H4 (cell line): Measurements from ENCODE around the gene LILRB2. TPM values are rescaled to one million over a fixed set of nuclear protein-coding genes. Genes with fewer than 3 reads are reported as not detected.
"Not testable (repeated sequence)": the region's sequence is repeated elsewhere in the genome, so short reads cannot be mapped to it uniquely, and the experiment has no call there.

Experiments
- DNase-seq: peaks from one replicate; pipeline ENCODE4 v3.0.0-alpha.2; 2015; ENCODE audit warnings: low spot score
- total RNA-seq: library from RNA; depleted of rRNA; stranded (reverse); fragments of >200 nt; shearing (Covaris generic); gene quantifications from 2 replicates; pipeline ENCODE4 v1.2.3, GENCODE V29; 2014; rRNA removed

The LILRB2 gene
- total RNA-seq: not detected in 2 replicates

DNA sequence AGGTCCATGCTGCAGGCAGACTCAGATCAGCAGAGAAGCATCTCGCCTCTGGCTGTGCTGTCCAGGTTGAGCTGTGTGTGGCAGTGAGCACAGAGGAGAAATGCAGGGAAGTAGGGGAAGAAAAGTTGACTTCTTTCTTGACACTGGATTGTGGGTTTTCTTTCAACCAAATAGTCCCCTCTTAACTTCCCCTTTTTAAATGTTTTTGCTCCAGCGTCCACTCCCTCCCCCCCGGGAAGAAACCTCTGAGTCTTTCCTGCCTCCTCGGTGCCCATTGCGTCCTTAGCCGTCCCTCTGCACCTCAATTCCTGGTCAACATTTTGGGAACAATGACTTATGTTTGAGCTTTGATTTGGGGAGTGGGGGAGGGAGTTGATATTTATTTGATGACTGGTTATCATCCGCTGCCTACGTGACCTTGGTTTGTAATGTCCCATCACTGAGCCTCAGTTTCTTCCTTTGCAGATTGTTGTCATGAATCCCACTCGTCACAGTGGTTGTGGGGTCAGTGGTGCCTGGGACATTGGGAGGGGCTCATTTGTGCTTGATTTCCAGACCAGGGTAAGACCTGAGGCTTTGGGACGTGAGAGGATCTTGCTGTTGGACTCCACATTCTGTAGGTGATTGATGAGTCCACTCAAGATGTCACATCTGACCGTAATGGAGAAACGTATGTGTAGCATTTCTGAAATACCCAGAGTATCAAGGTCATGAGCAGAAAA lies at the start of gene LILRB2:
Gene LILRB2, minus strand, starts transcription at position 104 of the 722 bp plus-strand sequence. CDS start 614 bp downstream, outside the sequence.
- no peak for DNase-seq

DNA sequence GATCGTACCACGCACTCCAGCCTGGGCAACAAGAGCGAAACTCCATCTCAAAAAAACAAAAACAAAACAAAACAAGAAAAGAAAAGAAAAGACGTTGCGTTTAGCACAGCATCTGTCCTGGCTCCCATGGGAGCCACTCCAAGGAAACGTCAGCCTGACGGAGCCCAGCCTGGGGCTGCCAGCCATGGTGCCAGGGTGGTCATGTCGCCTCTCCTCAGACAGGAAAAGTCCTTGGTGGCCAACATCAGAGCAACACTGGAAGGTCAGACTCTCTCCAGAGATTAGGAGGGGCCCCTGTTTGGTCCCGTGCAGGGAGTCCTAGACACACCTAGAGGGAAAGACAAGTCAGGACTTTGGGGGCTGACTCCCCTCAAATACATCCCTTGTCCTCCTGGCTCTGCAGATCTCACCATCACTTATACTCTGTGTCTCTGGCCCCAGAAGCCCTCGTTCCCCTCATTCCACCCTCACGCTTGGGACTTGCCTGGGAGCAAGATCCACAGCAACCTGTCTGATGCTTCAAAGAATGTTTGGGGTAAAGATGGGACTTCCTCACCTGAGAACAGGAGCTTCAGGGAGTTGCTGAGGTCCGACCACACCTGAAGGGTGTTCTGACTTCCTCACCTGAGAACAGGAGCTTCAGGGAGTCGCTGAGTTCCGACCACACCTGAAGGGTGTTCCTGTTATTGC lies 48.7 kb upstream of the LILRB2 start:
- no peak for DNase-seq

DNA sequence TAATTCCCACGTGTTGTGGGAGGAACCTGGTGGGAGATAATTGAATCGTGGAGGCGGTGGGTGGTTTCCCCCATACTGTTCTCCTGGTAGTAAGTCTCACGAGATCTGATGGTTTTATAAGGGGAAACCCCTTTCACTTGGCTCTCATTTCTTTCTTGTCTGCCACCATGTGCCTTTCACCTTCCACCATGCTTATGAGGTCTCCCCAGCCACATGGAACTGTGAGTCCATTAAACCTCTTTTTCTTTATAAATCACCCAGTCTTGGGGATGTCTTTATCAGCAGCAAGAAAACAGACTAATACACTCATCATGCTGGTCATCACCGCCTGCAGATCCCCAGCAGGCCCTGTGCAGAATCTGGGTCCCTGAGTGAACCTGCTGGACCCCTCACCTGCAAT lies 47.9 kb upstream of the LILRB2 start:
- DNase-seq: not testable (repeated sequence)

DNA sequence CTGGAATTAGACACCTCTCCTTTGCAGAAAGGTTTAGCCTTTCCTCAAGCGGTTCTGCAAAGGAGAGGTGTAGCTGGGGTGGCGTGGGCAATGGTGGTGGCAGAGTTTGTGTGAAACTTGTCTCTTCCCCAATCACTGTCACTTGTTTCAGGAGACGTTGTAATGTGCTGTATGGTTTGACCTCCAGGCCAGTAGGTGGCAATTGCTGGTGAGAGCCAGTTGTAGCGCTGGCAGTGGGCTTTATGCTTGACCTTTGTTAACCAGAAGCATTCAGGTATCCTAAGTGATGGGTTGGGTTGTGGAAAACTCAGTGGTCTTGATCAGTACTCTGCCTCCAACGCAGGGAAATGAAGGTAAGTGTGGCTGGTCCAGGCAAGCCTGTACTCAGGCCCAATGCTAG lies 44.7 kb upstream of the LILRB2 start:
- DNase-seq: no peak

DNA sequence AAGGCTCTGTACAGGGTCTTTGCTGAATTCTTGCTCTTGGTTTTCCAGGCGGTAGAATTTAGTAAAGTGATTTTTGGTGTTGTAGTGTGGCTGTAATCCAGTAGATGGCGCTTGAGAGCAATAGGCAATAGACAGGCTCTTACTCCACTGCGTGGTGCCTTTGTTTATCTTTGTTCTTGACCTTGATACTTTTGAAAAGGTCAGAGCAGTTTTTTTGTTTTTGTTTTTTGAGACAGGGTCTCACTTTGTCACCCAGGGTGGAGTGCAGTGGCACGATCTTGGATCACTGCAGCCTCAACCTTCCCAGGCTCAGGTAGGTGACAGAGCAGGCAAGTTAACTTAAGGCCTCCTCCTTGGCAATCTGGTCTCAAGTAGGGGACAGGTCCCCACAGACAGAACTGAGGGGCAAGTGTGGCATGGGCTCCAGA lies 44.3 kb upstream of the LILRB2 start:
- DNase-seq: no peak

DNA sequence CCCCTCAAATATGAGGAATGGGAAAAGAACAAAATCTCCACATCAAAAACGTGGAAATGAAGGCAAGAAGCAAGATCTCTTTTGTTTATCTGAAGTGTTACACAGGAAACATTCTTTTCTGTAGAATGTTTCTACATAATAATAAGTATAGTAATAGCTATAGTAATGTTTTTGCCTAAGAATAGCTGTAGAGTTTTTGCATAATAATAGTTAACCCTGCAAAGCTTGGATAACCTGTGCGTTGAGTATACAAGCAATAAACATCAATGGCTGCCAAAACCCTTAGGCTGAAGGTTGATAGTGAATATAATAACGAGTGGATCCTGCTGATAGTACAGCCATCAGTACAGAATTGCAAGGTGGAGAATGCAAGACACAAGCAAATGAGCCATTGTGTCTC lies 43.2 kb upstream of the LILRB2 start:
- no peak for DNase-seq

DNA sequence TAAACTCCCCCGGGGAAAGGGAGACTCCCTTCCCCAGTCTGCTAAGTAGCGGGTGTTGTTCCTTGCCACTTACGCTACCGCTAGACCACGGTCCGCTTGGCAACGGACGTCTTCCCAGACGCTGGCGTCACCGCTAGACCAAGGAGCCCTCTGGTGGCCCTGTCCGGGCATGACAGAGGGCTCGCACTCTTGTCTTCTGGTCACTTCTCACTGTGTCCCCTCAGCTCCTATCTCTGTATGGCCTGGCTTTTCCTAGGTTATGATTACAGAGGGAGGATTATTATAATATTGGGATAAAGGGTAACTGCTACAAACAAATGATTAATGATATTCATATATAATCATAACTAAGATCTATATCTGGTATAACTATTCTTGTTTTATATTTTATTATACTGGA lies 42.0 kb upstream of the LILRB2 start:
- DNase-seq: not testable (repeated sequence)

DNA sequence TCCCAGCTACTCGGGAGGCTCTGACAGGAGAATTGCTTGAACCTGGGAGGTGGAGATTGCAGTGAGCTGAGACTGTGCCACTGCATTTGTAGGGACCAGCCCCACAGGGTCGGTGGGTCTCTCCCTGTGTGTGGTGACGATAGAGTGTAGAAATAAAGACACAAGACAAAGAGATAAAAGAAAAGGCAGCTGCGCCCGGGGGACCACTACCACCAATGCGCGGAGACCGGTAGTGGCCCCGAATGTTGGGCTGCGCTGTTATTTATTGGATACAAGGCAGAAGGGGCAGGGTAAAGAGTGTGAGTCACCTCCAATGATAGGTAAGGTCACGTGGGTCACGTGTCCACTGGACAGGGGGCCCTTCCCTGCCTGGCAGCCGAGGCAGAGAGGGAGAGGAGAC lies 41.4 kb upstream of the LILRB2 start:
- not testable (repeated sequence) for DNase-seq

DNA sequence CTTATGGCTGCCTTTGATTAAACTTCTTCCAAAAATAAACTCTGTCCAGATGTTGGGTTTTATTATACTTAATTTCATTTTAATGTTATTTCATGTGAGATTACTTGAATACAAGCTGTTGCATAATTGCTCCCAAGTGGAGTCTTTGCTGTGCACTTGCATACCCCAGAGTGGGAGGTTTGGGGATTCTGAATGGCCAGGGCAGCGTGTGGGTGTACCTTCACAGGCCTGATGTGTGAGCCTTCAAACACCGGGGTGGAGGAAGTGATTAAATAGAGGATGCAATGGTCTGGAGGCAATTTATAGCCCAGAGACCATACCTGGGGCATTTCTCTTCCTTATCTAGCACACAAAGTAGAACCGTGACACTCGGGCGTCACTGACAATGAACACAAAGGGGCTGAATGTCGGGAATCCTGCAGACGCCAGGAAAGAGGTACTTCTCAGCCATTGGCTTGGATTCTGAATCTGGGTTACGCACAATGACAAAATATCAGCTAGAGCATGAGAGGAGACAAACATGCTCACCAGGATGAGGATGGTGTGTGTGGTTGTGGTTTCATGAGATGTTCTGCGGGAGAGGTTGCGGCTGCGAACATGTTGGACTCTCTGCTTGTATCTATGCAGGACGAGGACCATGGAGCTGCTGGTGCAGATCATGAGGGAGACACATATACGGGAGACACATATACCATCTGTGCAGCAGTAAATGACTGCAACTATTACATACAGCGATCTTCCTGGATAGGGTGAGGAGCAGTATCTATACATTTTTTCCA lies 39.2 kb upstream of the LILRB2 start:
- DNase-seq: no peak

DNA sequence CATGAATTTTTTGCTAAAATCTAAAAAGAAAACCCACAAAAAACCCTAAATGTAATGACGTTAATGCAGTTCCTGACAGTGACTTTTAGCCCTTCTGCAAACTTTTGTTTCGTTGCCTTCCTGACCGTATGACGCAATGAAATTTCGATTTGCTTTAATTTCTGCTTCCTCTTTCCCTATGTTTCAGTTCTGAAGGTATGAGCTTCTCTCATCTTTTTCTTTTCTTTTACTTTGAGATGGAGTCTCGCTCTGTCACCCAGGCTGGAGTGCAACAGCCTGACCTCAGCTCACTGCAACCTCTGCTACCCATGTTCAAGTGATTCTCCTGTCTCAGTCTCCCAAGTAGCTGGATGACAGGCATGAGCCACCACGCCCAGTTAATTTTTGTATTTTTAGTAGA lies 38.1 kb upstream of the LILRB2 start:
- DNase-seq: no peak

DNA sequence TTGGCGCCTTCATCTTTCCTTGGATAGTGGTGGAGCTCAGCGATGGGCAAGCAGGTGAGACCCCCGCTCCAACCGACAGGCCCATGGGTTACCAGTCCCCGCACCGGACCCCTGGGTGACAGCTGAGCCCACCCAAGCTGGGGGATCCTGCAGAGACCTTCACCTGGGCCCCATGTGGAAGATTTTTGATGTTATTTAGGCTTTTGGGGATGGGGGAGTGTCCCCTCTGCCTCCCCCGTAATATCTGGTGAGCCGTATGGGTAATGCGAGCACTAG lies 37.0 kb upstream of the LILRB2 start:
- DNase-seq: no peak

DNA sequence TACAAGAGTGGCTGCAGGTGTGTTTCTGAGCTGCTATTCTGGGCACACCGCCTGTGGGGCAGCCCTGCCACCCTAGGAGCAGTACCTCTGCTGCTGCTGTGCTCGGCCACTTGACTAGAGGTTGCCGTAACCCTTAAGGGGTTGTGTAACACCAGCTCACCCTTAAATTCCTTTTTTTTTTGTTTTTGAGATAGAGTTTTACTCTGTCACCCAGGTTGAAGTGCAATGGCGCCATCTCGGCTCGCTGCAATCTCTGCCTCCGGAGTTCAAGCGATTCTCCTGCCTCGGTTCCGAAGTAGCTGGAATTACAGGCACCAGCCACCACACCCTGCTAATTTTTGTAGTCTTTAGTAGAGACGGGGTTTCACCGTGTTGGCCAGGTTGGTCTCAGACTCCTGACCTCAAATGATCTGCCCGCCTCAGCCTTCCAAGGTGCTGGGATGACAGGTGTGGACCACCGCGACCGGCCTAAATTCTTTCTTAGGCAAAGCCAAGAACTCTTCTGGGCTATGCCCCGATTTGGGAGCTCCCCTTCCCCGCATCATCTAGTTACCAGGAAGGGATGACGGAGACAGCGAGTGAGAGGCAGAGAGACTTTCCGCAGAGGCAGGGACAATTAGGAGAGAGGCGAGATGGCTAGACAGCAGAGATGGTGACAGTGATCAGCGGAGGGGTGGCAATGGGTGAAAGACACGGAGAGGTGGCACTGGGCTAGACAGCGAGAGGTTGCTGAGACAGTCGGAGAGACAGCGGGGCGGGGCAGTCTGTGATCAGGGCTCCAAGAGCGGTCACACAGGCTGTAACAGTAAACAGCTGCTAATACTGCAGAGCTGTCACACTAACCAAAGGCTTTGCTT lies 36.4 kb upstream of the LILRB2 start:
- no peak for DNase-seq

DNA sequence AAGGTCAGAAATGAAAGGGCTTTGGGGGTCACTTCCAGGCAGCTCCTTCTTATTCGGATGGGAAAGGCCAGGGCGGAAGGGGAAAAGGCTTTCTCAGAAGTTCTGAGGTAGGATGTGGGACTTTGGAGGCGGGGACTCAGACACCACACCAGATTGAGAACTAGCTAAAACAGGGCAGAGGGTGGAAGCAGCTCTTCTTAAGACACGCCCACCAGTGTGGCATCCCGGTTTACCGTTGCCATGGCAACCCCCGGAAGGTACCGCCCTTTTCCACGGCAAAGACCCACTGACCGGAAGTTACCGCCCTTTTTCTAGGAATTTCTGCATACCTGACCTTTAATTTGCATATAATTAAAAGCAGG lies 35.8 kb upstream of the LILRB2 start:
- DNase-seq: no peak

DNA sequence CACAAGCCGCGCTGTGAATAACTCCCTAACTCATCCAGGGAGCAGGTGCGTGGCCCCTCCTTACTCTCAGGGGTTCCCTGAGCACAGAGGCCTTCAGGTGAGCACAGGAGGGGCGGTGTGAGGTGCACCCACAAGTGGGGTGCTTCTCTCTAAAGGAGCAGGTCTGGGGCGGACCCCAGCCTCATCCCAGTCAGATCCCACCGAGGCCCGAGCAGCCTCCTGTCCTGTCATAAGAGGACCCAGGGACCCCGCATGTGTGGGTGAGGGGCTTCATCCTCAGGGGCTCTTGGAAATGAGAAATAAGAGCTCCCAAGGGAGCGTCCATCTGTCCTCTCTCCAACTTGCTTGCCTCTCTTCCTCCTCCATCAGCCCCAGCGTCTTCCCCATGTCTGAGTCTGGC lies 35.0 kb upstream of the LILRB2 start:
- no peak for DNase-seq

DNA sequence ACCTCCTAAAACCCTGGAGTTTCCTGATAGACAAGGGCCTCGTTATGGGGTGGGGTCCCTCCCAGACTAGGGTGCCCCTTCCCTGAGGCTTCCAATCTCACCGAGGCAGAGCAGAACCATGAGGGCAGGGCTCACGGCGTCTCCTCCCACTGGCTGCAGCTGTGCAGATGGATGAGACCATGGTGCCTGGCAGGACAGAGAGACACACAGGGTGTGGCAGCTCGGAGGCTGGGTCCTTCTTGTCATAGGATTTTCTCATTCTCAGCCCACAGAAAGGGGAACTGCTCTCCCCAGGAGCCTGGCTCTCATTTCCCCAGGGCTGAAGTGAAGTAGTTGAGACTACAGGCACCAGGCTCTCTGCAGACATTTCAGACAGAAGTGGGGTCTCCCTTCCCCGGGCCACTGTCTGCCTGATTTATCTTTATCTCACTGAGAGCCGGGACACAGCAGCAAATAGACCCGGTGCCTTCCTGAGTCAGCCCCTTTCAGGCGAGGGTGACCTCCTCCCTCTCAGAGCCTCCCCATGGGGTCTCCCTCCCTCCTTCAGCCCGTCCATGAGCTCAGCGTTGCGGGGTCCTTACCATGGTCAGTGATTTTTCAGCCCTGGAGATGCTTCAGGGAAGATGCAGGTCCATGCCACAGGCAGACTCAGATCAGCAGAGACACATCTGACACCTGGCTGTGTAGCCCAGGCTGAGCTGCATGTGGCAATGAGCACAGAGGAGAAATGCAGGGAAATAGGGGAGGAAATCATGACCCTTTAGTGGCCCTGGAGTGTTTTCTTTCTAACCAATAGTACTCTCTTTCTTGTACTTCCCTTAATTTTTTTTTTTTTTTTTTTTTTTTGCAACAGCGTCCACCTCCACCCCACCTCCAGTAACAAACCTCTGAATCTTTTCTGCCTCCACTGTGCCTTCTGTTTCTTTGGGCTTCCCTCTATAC lies 31.8 kb upstream of the LILRB2 start, which contains the start of gene LILRA5:
Gene LILRA5, minus strand, starts transcription at position 731 of the 942 bp plus-strand sequence. Its CDS starts 147 bp downstream, at position 584.
- no peak for DNase-seq

DNA sequence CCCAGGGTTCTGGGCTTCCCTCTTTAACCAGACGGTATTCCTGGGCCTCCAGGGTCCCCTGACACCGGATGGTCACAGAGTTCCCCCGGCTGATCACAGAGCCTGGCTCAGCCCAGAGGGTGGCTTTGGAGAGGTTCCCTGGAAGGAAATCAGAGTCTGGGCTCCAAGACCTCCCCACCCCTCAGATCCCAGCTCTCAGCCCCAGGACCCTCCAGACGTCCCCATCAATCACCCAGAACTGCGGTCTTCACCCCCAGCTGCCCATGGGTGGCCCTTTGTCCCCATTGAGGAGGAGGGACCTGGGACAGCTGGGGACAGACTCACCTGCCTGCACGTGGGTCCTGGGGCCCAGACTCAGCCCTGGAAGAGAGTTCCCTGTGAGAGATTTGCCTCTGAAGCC lies 31.1 kb upstream of the LILRB2 start:
- no peak for DNase-seq

DNA sequence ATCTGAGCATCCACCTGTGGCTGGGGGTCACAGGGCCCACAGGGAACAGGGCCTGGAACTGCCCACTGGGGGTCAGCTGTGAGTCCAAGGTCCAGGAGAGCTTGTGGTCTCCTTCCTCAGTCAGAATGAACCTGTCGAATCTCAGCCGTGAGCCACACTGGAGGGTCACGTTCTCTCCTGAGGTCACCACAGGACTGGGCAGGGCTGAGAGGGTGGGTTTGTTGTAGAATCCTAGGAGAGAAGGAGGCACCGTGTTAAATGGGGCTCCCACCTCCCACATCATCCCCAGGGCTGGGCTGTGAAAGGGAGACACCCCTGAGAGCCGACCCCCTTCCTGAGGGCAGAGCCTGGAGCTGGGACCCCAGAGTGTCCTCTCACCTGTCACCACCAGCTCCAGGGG lies 30.6 kb upstream of the LILRB2 start:
- DNase-seq: no peak

DNA sequence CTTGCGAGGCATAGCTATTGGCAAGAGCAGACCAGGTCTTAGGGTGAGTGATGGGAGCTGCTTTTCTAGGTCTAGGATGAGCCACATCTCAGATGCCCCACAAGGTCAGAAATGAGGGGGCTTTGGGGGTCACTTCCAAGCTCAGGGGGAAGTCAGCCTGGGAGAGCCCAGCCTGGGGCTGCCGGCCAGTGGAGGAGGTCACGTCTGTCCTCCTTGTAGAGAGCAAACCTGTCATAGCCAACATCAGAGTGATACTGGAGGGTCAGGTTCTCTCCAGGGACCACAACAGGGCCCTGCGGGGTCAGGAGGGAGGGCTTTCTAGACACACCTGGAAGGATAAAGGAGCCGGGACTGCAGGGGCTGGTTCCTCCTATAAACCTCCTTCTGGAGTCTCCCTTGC lies 29.6 kb upstream of the LILRB2 start:
- DNase-seq: no peak

DNA sequence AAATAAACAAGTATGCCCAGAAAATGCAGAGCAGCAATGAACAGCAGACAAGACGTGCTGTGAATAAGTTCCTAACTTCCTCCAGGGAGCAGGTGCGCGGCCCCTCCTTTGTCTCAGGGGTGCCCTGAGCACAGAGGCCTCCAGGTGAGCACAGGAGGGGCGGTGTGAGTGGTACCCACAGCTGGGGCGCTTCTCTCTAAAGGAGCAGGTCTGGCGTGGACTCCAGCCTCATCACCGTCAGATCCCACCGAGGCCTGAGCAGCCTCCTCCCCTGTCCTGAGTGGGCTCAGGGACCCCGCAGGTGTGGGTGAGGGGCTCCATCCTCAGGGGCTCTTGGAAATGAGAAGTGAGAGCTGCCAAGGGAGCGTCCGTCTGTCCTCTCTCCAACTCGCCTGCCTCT lies 28.9 kb upstream of the LILRB2 start:
- no peak for DNase-seq

DNA sequence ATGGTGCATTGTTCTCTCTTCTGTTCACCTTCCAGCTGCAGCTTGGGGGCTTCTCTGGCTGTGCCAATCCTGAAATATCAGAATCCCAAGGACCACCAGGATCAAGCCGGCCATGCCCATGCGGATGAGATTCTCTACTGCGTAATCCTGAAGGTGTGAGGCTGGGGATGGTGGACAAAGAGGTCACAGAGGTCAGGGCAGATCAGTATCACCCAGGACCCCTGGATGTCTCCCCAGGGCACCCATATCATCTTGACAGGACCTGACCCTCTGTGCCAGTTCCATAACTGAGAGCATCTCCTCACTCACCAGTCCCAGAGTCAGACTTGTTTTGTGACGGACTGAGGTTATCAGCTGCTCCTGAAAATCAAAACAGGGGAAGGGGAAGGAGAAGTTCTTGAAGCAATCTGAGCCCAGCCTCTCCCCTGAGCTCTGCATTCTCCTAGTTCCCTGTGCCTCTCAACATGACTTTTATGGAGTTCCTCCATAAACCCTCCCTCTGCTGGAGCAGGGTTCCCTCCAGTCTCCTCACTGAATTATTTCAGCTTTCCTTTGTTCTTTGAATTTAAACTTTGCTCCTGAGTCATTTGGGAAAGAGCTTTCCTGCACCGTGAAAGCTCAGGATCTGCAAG lies 26.6 kb upstream of the LILRB2 start:
- DNase-seq: no peak
